Effector memory CD4-positive, alpha-beta T cell (primary cell): ENCODE results near the gene GRP.

Experiments used
- DNase-seq, 3 donors: peaks; one replicate each; pipeline ENCODE4 v3.0.0-alpha.2; 2020
- H3K27ac ChIP-seq: 2 replicates; pipeline ENCODE4 v1.7.0; 2013; ENCODE audit warnings: mild to moderate bottlenecking, low read length, moderate library complexity; ENCODE audit not compliant: insufficient read depth, poor library complexity, severe bottlenecking
- H3K27me3 ChIP-seq: replicated peaks from 2 replicates; pipeline ENCODE4 v1.7.0; 2013; ENCODE audit warnings: mild to moderate bottlenecking, low read length; ENCODE audit not compliant: insufficient read depth, control insufficient read depth, poor library complexity, severe bottlenecking
- H3K36me3 ChIP-seq: 2 replicates; pipeline ENCODE4 v1.7.0; 2013; ENCODE audit warnings: mild to moderate bottlenecking, low read length, moderate library complexity; ENCODE audit not compliant: control insufficient read depth, insufficient read depth
- H3K4me1 ChIP-seq: 2 replicates; pipeline ENCODE4 v1.7.0; 2013; ENCODE audit warnings: low read length, mild to moderate bottlenecking; ENCODE audit not compliant: control insufficient read depth, insufficient read depth, poor library complexity, severe bottlenecking
- H3K4me3 ChIP-seq: 2 replicates; pipeline ENCODE4 v1.7.0; 2013; ENCODE audit warnings: low read length, low read depth, mild to moderate bottlenecking; ENCODE audit not compliant: insufficient read depth, poor library complexity, severe bottlenecking
- H3K9me3 ChIP-seq: 2 replicates; pipeline ENCODE4 v1.7.0; 2013; ENCODE audit warnings: mild to moderate bottlenecking, low read length, moderate library complexity; ENCODE audit not compliant: control insufficient read depth

The GRP gene

GRCh38 chr18:59228351-59228750 is 8.4 kb downstream of the GRP start:
- Histone ChIP-seq H3K27ac (no peak overlapping the region), H3K4me3 (no peak overlapping the region), H3K9me3 (no peaks in the 10 kb centered on the region), H3K27me3 (peaks cover 5% of the 10 kb centered on the region), H3K4me1 (no peaks in the 10 kb centered on the region), H3K36me3 (no peaks in the 10 kb centered on the region)
- no peak for DNase-seq

GRCh38 chr18:59229191-59229590 is 9.2 kb downstream of the GRP start:
- no peak overlapping the region for H3K27ac ChIP-seq
- DNase-seq = no peak
- no peak overlapping the region for H3K4me3 ChIP-seq
- no peaks in the 10 kb centered on the region for H3K36me3 ChIP-seq
- H3K9me3 ChIP-seq = no peaks in the 10 kb centered on the region
- no peaks in the 10 kb centered on the region for H3K4me1 ChIP-seq
- H3K27me3 ChIP-seq = peaks cover 5% of the 10 kb centered on the region

- Histone ChIP-seq H3K9me3 (no peaks in the 10 kb centered on the region), H3K4me3 (no peak overlapping the region), H3K27me3 (peaks cover 5% of the 10 kb centered on the region), H3K4me1 (no peaks in the 10 kb centered on the region), H3K27ac (no peak overlapping the region), H3K36me3 (no peaks in the 10 kb centered on the region)
- no peak for DNase-seq
Observed at GRCh38 chr18:59229701-59230443, 9.9 kb downstream of the GRP start.

GRCh38 chr18:59231114-59231513 is 11.2 kb downstream of the GRP start:
- Histone ChIP-seq H3K27ac (no peak overlapping the region), H3K36me3 (no peaks in the 10 kb centered on the region), H3K4me1 (no peaks in the 10 kb centered on the region), H3K9me3 (no peaks in the 10 kb centered on the region), H3K4me3 (no peak overlapping the region), H3K27me3 (peaks cover 5% of the 10 kb centered on the region)
- no peak for DNase-seq

- H3K4me1 ChIP-seq = no peaks in the 10 kb centered on the region
- H3K27ac ChIP-seq = no peak overlapping the region
- no peaks in the 10 kb centered on the region for H3K9me3 ChIP-seq
- DNase-seq = no peak
- H3K36me3 ChIP-seq = no peaks in the 10 kb centered on the region
- no peak overlapping the region for H3K4me3 ChIP-seq
- peaks cover 5% of the 10 kb centered on the region for H3K27me3 ChIP-seq
Observed at GRCh38 chr18:59231877-59232276, 11.9 kb downstream of the GRP start.

GRCh38 chr18:59232309-59233016 is 12.5 kb downstream of the GRP start:
- Histone ChIP-seq H3K4me3 (no peak overlapping the region), H3K9me3 (no peaks in the 10 kb centered on the region), H3K27ac (no peak overlapping the region), H3K4me1 (no peaks in the 10 kb centered on the region), H3K36me3 (no peaks in the 10 kb centered on the region), H3K27me3 (peaks cover 5% of the 10 kb centered on the region)
- no peak for DNase-seq

- Histone ChIP-seq H3K4me3 (no peak overlapping the region), H3K36me3 (no peaks in the 10 kb centered on the region)
- DNase-seq = no peak
Observed at GRCh38 chr18:59233017-59233410, 13.1 kb downstream of the GRP start.

GRCh38 chr18:59238385-59238784 is 18.4 kb downstream of the GRP start:
- no peaks in the 10 kb centered on the region for H3K4me1 ChIP-seq
- H3K27ac ChIP-seq = no peak overlapping the region
- no peak for DNase-seq

More at GRCh38 chr18:59233017-59233410, 13.1 kb downstream of the GRP start:
- no peaks in the 10 kb centered on the region for H3K4me1 ChIP-seq
- no peak overlapping the region for H3K27ac ChIP-seq
- H3K9me3 ChIP-seq = no peaks in the 10 kb centered on the region
- peaks cover 5% of the 10 kb centered on the region for H3K27me3 ChIP-seq

GRCh38 chr18:59239642-59240041 is 19.7 kb downstream of the GRP start:
- H3K36me3 ChIP-seq = no peaks in the 10 kb centered on the region
- no peak overlapping the region for H3K27ac ChIP-seq
- DNase-seq = no peak

More at GRCh38 chr18:59238385-59238784, 18.4 kb downstream of the GRP start:
- no peaks in the 10 kb centered on the region for H3K27me3 ChIP-seq
- H3K4me3 ChIP-seq = no peak overlapping the region
- no peaks in the 10 kb centered on the region for H3K36me3 ChIP-seq
- no peaks in the 10 kb centered on the region for H3K9me3 ChIP-seq

GRCh38 chr18:59242906-59243305 is 22.9 kb downstream of the GRP start:
- Histone ChIP-seq H3K4me3 (no peak overlapping the region), H3K27me3 (no peaks in the 10 kb centered on the region), H3K27ac (no peak overlapping the region), H3K36me3 (no peaks in the 10 kb centered on the region), H3K9me3 (no peaks in the 10 kb centered on the region), H3K4me1 (no peaks in the 10 kb centered on the region)
- no peak for DNase-seq

More at GRCh38 chr18:59239642-59240041, 19.7 kb downstream of the GRP start:
- Histone ChIP-seq H3K27me3 (no peaks in the 10 kb centered on the region), H3K4me1 (no peaks in the 10 kb centered on the region), H3K4me3 (no peak overlapping the region), H3K9me3 (no peaks in the 10 kb centered on the region)
